RPMI7951 (cell line): ENCODE data around the gene STARD3. TPM values are rescaled to one million over a fixed set of nuclear protein-coding genes. Genes with fewer than 3 reads are reported as not detected.
"Not testable (repeated sequence)": the region's sequence is repeated elsewhere in the genome, so short reads cannot be mapped to it uniquely, and the experiment has no call there.

Experiments used
- DNase-seq: peaks from one replicate; pipeline ENCODE4 v3.0.0-alpha.2; 2012; ENCODE audit warnings: low read depth
- total RNA-seq: library from RNA; depleted of rRNA; stranded (reverse); fragments of >200 nt; shearing (Covaris generic); gene quantifications from 2 replicates; pipeline ENCODE4 v1.2.3, GENCODE V29; 2014

STARD3 gene
- total RNA-seq, 1 experiment from 2014 or later = 26.0 TPM

DNA sequence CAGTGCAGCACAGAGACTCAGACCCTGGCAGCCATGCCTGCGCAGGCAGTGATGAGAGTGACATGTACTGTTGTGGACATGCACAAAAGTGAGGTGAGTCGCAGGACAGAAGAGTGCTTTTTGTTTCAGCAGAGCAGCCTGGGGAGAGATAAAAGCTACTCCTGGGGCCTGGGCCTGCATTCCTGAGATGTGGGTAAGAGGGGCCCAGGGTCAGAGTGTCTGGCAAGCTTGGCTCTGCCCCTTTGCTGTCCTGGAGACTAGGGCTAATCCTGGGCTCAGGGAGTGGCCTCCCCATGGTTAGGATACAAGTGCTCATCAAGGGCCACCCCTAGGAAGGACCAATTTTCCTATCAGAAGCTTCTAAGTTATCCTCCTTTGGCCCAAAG is 58.1 kb downstream of the STARD3 start:
- DNase-seq = no peak

DNA sequence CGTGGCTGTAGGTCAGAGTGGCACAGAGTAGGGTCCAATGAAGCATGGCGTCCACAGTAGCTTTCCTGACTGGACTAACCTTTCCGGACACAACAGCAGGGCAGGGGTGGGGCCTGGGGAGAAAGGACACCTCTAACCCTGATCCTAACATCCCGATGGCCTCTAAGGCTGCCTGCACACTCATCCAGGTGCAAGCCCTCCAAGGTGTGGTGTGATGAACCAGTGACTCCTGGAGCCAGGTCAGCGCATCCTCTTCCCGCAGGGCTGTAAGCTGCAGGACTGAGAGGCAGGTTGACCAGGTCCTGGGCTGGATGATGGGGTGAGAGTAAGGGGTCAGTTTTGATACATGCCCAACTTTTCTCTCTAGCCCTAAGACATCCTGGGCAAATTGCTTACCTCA is 59.8 kb downstream of the STARD3 start:
- no peak for DNase-seq

DNA sequence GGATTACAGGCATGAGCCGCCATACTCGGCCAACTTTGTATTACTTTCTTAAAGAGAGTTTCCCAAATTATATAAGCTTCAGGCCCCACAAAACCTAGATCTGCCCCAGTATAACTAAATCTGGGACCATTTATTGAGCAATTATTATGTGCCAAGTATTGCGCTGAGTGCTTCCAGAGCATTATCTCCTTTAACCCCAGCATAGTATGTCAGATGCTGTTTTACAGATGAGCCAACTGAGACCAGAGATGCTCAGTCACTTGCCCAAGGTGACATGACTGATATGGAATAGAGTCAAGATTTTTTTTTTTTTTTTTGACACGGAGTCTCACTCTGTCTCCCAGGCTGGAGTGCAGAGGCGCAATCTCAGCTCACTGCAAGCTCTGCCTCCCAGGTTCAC is 61.0 kb downstream of the STARD3 start:
- no peak for DNase-seq

DNA sequence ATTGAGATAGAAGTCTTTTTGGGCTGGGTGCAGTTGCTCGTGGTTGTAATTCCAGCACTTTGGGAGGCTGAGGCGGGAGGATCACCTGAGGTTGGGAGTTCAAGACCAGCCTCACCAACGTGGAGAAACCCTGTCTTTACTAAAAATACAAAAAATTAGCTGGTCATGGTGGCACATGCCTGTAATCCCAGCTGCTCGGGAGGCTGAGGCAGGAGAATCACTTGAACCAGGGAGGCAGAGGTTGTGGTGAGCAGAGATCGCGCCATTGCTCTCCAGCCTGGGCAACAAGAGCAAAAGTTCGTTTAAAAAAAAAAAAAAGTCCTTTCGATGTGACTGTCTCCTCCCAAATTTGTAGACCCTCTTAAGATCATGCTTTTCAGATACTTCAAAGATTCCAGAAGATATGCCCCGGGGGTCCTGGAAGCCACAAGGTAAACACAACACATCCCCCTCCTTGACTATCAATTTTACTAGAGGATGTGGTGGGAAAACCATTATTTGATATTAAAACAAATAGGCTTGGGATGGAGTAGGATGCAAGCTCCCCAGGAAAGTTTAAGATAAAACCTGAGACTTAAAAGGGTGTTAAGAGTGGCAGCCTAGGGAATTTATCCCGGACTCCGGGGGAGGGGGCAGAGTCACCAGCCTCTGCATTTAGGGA is 62.3 kb downstream of the STARD3 start:
- DNase-seq = not testable (repeated sequence)

DNA sequence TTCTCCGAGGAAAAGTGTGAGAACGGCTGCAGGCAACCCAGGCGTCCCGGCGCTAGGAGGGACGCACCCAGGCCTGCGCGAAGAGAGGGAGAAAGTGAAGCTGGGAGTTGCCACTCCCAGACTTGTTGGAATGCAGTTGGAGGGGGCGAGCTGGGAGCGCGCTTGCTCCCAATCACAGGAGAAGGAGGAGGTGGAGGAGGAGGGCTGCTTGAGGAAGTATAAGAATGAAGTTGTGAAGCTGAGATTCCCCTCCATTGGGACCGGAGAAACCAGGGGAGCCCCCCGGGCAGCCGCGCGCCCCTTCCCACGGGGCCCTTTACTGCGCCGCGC is 62.8 kb downstream of the STARD3 start, which contains the start of gene ERBB2:
Gene ERBB2, plus strand, starts transcription at position 247 of the 330 bp plus-strand sequence. CDS start 175 bp downstream, outside the sequence.
- DNase-seq = peak; percentile 72

DNA sequence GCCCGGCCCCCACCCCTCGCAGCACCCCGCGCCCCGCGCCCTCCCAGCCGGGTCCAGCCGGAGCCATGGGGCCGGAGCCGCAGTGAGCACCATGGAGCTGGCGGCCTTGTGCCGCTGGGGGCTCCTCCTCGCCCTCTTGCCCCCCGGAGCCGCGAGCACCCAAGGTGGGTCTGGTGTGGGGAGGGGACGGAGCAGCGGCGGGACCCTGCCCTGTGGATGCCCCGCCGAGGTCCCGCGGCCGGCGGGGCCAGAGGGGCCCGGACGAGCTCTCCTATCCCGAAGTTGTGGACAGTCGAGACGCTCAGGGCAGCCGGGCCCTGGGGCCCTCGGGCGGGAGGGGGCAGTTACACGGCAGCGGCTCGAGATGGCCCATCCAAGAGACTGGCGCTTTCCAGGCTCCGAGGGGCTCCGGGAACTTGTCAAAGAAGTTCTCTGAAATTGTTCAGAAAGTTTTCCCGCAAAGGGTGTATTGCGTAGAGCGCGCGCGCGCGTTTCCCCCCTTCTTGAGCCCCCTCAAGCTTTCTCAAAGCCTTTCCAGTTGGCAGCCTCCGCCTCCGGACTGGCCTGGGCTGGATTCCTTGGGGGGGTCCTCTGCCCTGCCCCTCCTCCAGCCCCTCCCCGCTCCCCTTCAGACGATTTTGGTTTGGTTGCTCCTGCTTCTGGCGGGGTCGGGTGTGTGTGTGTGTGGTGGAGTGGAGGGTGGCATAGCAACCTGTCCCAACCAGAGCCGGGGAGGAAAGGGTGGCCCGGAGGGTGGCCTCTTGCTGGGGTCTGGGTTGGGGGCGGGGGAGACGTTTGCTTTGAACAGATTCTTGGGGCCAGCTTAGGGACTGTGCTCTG is 63.4 kb downstream of the STARD3 start:
- DNase-seq = no peak

DNA sequence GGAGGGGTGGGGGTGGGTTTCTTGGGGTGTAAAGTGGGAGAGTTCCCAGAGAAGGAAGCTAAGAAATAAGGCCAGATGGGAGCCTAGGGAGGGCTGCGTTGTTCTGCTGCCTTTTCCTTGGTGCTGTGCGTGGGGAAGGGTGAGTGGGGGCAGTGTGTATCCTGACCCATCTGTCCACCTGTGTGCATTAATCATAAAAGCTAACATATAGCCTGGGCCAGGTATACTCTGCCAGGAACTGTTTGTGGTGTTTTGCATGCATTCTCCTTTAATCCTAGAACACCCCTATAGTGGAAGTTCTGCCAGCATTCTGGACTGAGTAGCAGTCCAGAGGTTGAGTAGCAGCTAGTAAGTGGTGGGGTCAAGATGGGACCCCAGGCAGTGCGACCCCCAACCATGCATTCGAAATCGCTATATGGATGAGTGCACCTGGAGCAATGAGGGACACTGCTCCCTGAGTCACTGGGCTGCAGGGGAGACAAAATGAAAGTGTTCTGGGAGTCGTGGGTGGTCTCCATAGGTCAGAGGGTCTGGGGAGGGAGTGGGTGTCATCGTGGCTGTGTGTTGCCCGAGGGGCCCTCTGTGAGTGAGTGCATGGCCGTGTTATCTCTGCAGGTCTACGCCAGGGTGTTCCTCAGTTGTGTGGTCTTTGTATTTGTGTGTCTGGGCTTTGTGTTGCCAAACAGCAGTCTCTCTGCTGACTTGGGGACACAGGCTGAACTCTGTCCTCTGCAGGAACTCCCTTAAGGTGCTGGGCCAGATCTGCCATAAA is 64.3 kb downstream of the STARD3 start:
- no peak for DNase-seq

DNA sequence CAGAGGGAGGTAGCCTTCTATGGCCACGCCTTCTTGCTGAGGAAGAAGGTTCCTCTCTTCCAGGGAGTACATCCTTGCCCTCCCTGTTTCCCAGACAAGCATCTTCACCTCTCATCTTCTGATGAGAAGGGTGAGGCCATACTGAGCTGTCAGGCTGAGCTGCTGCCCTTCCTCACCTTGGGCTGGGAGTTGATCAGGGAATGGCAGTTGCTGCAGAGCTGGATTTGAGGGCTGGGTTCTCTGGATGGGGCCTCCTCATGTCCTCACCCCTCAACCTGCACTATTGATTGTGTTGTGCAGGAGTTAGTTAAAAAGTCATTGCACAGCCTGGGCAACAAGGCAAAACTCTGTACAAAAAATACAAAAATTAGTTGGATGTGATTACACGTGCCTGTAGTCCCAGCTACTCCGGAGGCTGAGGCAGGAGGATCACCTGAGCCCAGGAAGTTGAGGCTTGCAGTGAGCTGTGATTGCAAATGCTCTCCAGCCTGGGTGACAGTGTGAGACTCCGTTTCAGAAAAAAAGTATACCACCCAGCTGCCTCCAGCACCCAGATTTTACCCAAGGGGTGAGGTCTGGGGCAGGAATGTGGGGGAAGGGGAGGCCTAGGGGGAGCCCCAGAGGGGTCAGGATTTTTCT is 65.0 kb downstream of the STARD3 start:
- no peak for DNase-seq

DNA sequence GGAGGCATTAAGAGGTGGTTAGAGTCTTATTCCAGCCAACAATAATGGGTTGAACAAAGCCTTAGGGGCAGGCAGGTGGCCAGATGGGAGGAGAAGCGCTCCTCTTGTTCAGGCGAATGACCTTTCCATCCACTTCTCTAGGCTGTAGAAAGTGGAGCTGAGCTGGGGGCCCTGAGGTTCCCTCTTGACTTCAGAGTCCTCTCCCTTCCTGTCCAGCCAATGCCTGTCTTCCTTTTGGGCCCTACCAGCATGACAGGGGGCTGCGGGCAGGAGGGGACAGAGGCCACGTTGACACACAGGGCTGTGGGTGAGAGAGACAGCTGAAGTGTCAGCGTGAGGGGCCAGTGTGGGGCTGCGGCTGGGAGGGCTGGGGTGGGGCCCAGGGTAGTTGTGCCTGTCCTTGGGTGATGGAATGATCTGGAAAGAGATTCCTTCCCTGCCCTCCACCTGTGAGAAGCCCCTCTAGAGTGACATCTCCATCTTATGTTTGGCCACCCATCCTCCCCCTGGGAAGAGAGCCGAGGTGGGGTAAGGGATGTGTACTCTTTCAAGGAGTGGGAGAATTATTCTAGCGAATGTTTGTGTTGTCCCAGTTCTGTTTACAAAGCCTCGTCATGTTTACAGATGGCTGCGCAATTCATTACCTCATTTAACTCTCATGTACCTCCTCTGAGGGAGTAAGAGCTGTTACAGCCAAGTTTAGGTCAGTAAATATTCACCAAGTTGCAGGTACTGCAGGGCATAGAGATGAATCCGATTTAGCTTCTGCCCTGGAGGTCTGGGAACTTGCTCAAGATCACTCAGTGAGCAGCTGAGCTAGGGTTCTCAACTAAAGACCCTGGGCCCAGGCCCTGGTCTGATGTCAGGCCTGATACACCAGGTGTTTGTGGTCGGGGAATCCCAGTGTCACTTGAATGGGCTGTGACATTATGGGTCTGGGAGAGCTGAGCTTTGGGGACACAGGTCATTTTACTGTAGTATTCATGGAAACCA is 66.3 kb downstream of the STARD3 start:
- no peak for DNase-seq

DNA sequence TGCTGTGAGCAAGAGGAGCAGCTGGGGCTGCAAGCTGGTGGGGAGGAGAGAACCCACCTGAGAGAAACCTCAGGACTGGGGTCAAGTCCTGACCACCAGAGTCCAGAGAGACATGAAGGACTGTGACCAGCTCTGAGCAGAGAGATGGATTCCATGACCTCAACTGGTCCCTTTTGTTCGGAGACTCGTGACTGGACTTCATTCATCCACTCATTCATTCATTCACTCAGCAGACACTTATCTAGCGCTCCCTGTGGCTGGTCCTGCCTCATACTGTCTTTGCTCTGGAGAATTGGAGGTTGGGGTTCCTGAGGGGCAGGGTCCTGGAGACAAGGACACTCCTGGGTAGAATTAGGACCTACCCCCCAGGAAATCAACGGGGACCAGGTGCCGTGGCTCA is 67.0 kb downstream of the STARD3 start:
- no peak for DNase-seq

DNA sequence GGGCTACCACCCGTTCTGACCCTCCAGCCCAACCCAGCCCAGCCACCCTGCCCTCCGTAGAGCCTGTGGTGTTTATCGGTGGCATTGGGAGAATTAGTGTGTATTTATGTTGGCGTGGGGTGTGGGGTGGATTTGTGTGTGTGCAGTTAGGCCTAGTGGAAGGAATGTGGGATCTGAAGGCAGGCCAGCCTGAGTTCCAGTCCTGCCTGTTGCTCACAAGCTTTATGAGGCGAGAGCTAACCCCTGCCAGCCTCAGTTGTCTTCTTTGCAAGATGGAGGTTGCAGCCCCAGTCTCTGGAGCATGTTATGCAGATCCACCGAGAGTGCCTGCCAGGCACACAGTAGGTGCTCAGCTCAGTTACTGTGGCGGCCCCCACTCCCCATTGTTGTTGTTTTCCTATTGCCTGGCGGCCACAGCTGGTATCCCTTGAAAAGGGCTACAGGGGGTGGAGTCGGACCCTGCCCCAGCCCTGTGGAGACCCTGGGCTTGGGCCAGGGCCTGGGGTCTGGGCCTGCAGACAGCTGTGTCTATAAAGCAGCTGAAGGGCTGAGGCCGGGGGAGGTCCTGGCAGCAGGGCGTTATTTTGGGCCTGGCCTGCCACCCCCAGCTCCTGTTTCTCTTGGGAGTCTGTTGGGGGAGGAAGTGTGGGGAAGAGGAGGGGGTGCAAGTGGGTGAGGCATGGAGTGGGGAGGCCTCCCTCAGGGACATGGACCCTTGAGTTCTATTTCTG is 68.0 kb downstream of the STARD3 start:
- no peak for DNase-seq

DNA sequence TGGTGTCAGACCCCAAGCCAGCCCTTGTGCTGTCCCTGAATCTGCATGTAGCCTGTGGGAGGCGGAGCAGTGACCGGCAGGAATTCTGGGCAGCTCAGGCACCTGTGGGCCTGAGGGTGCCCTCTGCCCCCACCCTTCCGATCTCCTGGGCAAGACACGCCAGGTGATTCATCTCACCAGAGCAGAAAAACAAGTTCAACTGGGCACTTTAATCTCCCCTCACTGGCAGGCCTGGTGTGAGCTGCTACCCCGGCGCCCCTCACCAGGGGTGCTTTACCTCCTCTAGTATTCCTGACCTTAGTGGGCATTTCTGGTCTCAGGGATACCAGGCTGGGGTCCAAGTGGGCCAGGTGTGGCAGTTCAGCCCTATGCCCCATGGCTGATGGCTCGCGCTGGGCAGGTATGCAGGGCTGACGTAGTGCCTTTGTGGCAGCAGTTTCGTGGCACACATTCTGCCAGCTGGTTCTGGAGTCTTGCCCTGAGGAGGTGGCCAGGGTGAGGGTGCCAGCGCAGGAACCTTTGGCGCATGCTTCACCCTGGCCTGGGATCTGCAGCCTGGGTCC is 68.9 kb downstream of the STARD3 start:
- DNase-seq = no peak

DNA sequence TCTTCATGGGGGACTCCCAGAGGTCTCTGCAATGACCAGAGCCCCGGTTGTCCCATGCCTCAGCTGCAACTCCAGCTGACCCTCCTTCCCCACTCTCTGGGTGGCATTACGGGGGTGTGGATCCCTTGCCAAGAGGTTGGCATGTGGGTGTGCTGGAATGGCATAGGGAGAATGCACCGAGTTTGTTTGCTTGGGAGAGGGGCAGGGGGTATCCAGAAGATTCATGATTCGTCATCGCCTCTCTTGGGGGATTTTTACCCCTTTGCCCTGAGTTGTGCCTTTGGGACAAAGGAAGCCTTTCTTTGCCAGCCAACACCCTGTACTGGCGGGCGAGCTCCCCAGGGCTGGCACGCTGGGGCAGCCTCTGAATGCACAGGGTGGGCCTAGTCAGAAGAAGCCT is 69.4 kb downstream of the STARD3 start:
- DNase-seq = no peak

DNA sequence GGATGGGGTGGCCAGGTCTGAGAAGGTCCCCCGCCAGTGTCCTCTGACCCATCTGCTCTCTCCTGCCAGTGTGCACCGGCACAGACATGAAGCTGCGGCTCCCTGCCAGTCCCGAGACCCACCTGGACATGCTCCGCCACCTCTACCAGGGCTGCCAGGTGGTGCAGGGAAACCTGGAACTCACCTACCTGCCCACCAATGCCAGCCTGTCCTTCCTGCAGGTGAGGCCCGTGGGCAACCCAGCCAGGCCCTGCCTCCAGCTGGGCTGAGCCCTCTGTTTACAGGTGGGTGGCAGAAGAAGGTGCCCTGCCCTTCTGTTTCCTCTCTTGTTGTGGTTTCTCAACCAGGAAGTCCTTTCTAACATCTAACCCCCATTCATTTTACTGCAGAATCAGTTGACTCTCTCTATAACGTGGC is 70.0 kb downstream of the STARD3 start:
- no peak for DNase-seq

DNA sequence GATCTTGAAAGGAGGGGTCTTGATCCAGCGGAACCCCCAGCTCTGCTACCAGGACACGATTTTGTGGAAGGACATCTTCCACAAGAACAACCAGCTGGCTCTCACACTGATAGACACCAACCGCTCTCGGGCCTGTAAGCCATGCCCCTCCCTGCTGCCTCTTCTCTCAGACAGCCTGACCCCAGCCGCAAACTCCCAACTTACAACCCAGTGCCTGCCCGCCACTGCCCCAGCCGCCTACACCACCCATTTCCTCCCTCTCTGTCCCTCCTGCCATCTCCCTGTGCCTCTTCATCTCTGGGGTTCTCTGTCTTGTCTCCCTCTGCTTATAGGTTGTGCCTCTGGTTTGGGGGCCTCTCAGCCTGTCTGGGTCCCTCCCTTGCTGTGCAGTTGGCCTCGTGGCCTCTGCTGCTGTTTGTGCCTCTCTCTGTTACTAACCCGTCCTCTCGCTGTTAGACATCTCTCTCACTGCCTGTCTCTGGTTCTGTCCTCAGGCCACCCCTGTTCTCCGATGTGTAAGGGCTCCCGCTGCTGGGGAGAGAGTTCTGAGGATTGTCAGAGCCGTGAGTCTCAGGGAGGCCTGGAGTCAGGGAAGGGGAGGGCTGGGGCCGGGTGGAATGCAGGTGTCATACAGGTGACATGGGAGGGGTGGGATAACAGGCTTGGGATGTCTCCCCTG is 72.5 kb downstream of the STARD3 start:
- DNase-seq = no peak

DNA sequence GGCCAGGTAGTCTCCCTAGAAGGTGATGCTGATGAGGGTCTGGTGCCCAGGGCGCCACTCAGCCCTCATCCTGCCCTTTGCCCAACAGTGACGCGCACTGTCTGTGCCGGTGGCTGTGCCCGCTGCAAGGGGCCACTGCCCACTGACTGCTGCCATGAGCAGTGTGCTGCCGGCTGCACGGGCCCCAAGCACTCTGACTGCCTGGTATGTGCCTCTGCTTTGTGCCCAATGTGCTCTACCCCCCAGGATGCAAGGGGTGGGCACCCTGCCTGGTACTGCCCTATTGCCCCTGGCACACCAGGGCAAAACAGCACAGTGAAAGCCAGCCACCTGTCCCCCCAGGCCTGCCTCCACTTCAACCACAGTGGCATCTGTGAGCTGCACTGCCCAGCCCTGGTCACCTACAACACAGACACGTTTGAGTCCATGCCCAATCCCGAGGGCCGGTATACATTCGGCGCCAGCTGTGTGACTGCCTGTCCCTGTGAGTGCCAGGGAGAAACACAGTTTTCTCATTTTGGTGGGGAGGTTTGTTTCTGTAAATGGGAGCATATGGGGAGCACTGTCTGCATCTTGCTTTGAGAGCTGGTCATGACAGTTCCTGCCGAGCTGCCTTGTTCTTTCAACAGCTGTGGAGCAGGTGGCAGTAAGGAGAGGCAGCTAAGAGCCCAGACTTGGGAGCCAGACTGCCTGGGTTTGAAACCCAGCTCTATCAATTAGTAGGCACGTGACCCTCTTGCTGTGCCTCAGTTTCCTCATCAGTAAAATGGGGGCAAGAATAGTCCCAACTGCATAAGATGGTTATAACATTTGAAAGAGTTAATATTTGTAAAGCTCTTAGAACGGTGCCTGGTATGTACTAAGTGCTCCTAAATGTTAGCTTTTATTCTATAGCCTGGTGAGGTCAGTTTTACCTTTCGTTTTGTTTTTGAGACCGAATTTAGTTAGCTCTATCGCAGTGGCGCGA is 73.3 kb downstream of the STARD3 start:
- no peak for DNase-seq

DNA sequence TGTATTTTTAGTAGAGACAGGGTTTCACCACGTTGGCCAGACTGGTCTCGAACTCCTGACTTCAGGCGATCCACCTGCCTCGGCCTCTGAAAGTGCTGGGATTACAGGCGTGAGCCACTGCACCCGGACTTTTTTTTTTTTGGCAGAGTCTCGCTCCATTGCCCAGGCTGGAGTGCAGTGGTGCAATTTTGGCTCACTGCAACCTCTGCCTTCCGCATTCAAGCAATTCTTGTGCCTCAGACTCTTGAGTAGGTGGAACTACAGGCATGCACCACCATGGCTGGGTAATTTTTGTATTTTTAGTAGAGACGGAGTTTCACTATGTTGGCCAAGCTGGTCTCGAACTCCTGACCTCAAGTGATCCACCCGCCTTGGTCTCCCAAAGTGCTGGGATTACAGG is 74.1 kb downstream of the STARD3 start:
- DNase-seq = not testable (repeated sequence)

DNA sequence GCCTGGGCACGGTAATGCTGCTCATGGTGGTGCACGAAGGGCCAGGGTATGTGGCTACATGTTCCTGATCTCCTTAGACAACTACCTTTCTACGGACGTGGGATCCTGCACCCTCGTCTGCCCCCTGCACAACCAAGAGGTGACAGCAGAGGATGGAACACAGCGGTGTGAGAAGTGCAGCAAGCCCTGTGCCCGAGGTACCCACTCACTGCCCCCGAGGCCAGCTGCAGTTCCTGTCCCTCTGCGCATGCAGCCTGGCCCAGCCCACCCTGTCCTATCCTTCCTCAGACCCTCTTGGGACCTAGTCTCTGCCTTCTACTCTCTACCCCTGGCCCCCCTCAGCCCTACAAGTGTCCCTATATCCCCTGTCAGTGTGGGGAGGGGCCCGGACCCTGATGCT is 74.9 kb downstream of the STARD3 start:
- DNase-seq = no peak
